Peyer's patch (tissue), 4 donors: ENCODE measurements around the gene GRIK3.

ENCODE experiments used
- CTCF ChIP-seq, 6 experiments: fragments of 450-650 bp in 4 of 6; fragments of 200-600 bp in 2 of 6; sonication (generic) in 1 of 6; IDR thresholded peaks; one replicate each; pipeline ENCODE4 v1.5.1; 2017 to 2019; ENCODE audit warnings: antibody characterized with exemption in 6 of 6, mild to moderate bottlenecking in 3 of 6, moderate library complexity in 1 of 6
- POLR2A ChIP-seq, 2 donors: fragments of 450-650 bp; IDR thresholded peaks; one replicate each; pipeline ENCODE4 v1.5.1; 2017; ENCODE audit warnings: antibody characterized with exemption in 2 of 2, mild to moderate bottlenecking in 2 of 2, moderate library complexity in 2 of 2

GRCh38 chr1:36836916-36837315 is 197.4 kb downstream of the GRIK3 start:
- TF ChIP-seq CTCF (IDR thresholded peaks at IDR 0.05), result no peak
- no peak for TF ChIP-seq POLR2A (IDR thresholded peaks at IDR 0.05)
